OCI-LY1 (cell line): ENCODE results near the gene OLFML3.

Experiments
- H2AFZ ChIP-seq: fragments of 200-600 bp; sonication (generic), shearing (Covaris generic); 2 replicates; pipeline ENCODE4 v1.6.0; 2014; ENCODE audit warnings: antibody characterized with exemption, mild to moderate bottlenecking, low read length
- H3F3A ChIP-seq: fragments of 200-600 bp; sonication (generic), shearing (Covaris generic); 2 replicates; pipeline ENCODE4 v1.6.0; 2014; ENCODE audit warnings: mild to moderate bottlenecking, antibody characterized with exemption, low read length, moderate library complexity; ENCODE audit not compliant: insufficient read depth
- H3K27ac ChIP-seq: fragments of 200-600 bp; sonication (generic); 2 replicates; pipeline ENCODE4 v1.5.1; 2014; ENCODE audit warnings: low read length, mixed run types, mild to moderate bottlenecking, low read depth; ENCODE audit not compliant: poor library complexity, severe bottlenecking
- H3K27me3 ChIP-seq: fragments of 200-600 bp; sonication (generic); 2 replicates; pipeline ENCODE4 v1.6.0; 2014; ENCODE audit warnings: antibody characterized with exemption, mild to moderate bottlenecking, low read length, moderate library complexity; ENCODE audit not compliant: insufficient read depth
- H3K36me3 ChIP-seq: fragments of 200-600 bp; sonication (generic); 2 replicates; pipeline ENCODE4 v1.6.1; 2014; ENCODE audit warnings: mild to moderate bottlenecking, antibody characterized with exemption, low read length, moderate library complexity, mixed read lengths; ENCODE audit not compliant: insufficient read depth
- H3K4me1 ChIP-seq: fragments of 200-600 bp; sonication (generic); 2 replicates; pipeline ENCODE4 v1.5.1; 2014; ENCODE audit warnings: mild to moderate bottlenecking, low read length, moderate library complexity; ENCODE audit not compliant: insufficient read depth, severe bottlenecking
- H3K4me2 ChIP-seq: fragments of 200-600 bp; sonication (generic), shearing (Covaris generic); 2 replicates; pipeline ENCODE4 v1.6.1; 2014; ENCODE audit warnings: low read length
- H3K4me3 ChIP-seq: fragments of 200-600 bp; sonication (generic); 2 replicates; pipeline ENCODE4 v1.5.1; 2014; ENCODE audit warnings: low read length, low read depth, mild to moderate bottlenecking, mixed read lengths; ENCODE audit not compliant: poor library complexity, severe bottlenecking
- H3K79me2 ChIP-seq: fragments of 200-600 bp; shearing (Covaris generic); 2 replicates; pipeline ENCODE4 v1.6.1; 2016; ENCODE audit warnings: mixed run types, low read length, mixed read lengths; ENCODE audit not compliant: insufficient read depth
- H3K9ac ChIP-seq: fragments of 200-600 bp; sonication (generic), shearing (Covaris generic); 2 replicates; pipeline ENCODE4 v1.6.1; 2014; ENCODE audit warnings: mild to moderate bottlenecking, low read length, mixed read lengths
- H3K9me2 ChIP-seq: fragments of 200-600 bp; sonication (generic), shearing (Covaris generic); 2 replicates; pipeline ENCODE4 v1.6.1; 2014; ENCODE audit warnings: low read depth, mild to moderate bottlenecking, low read length, mixed read lengths
- H3K9me3 ChIP-seq: fragments of 200-600 bp; shearing (Covaris generic); 2 replicates; pipeline ENCODE4 v1.6.1; 2014; ENCODE audit warnings: low read length, mixed read lengths
- H4K20me1 ChIP-seq: fragments of 200-600 bp; sonication (generic), shearing (Covaris generic); 2 replicates; pipeline ENCODE4 v1.6.0; 2016; ENCODE audit warnings: mild to moderate bottlenecking, low read length; ENCODE audit not compliant: insufficient read depth
- EZH2 ChIP-seq: fragments of 200-600 bp; sonication (generic), shearing (Covaris generic); IDR thresholded peaks from 2 replicates; pipeline ENCODE4 v1.8.0; 2017; ENCODE audit warnings: borderline replicate concordance, mixed run types, mild to moderate bottlenecking, antibody characterized with exemption, low read length, moderate library complexity, mixed read lengths
- TF ChIP-seq, protein P1 (sequence below): fragments of 200-600 bp; sonication (generic), shearing (Covaris generic); IDR thresholded peaks from 2 replicates; pipeline ENCODE4 v1.5.1; 2017; ENCODE audit warnings: mild to moderate bottlenecking, antibody characterized with exemption, low read length, moderate library complexity, mixed read lengths

The OLFML3 gene

DNA sequence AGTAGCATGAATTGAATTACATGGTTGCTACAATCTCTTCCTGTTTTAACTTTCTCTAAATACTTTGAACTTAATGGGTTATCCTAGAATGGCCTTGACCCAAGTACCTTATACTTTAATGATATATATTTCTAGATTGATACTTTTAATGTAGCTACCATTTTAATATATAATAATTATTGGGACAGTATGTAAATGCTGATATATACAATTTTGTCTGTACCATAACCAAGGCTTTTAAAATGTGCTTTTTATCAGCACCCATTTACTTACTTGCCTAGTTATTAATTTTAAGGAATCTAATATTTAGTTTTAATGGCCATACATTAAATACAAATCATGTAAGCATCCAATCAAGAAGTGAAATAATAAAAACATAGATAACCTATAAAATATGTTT, 36.7 kb upstream of the OLFML3 start:
- H3F3A ChIP-seq = no peaks in the 10 kb centered on the region
- peaks cover 67% of the 10 kb centered on the region for H3K79me2 ChIP-seq
- no peak overlapping the region for H3K4me2 ChIP-seq

DNA sequence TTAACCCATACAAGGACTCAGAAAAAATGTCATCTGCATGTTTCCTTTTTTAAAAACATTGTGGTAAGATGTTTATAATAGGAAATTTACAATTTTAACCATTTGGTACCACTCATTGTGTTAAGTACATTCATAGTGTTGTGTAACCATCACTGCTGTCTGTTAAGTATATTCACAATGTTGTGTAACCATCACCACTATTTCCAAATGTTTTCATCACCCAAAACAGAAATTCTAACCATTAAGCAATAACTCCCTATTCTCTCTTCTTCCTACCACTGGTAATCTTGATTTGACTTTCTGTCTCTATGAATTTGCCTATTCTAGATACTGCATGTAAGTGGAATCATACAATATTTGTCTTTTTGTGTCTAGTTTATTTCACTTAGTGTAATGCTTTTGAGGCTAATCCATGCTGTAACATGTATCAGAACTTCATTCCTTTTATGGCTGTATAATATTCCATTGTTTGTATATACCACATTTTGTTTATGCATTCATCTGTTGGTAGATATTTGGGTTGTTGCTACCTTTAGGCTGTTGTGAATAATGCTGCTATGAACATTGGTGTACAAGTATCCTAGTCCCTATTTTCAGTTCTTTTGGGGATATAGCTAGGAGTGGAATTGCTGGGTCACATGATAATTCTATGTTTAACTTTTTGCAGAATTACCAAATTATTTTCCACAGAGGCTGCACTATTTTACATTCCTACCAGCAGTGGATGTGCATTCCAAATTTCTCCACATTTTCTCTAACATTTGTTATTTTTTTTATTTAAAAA, 36.1 kb upstream of the OLFML3 start:
- Histone ChIP-seq H3K36me3 (peaks cover 41% of the 10 kb centered on the region), H3F3A (no peaks in the 10 kb centered on the region), H3K9me2 (no peaks in the 10 kb centered on the region), H3K4me2 (no peak overlapping the region), H3K4me3 (no peak overlapping the region), H3K27ac (no peak overlapping the region), H3K27me3 (no peaks in the 10 kb centered on the region), H3K79me2 (peaks cover 67% of the 10 kb centered on the region), H4K20me1 (no peaks in the 10 kb centered on the region), H2AFZ (no peak overlapping the region), H3K9me3 (no peaks in the 10 kb centered on the region), H3K9ac (no peak overlapping the region), H3K4me1 (peaks cover 65% of the 10 kb centered on the region)
- TF ChIP-seq EZH2 = no peak
- TF ChIP-seq, protein P1, sequence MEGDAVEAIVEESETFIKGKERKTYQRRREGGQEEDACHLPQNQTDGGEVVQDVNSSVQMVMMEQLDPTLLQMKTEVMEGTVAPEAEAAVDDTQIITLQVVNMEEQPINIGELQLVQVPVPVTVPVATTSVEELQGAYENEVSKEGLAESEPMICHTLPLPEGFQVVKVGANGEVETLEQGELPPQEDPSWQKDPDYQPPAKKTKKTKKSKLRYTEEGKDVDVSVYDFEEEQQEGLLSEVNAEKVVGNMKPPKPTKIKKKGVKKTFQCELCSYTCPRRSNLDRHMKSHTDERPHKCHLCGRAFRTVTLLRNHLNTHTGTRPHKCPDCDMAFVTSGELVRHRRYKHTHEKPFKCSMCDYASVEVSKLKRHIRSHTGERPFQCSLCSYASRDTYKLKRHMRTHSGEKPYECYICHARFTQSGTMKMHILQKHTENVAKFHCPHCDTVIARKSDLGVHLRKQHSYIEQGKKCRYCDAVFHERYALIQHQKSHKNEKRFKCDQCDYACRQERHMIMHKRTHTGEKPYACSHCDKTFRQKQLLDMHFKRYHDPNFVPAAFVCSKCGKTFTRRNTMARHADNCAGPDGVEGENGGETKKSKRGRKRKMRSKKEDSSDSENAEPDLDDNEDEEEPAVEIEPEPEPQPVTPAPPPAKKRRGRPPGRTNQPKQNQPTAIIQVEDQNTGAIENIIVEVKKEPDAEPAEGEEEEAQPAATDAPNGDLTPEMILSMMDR = no peak

More for the DNA sequence above, 36.7 kb upstream of the OLFML3 start:
- no peaks in the 10 kb centered on the region for H3K27me3 ChIP-seq
- H3K4me3 ChIP-seq = no peak overlapping the region
- no peak overlapping the region for H3K9ac ChIP-seq
- TF ChIP-seq, protein P1 = no peak
- no peak for TF ChIP-seq EZH2
- H2AFZ ChIP-seq = no peak overlapping the region
- no peaks in the 10 kb centered on the region for H3K9me3 ChIP-seq
- no peaks in the 10 kb centered on the region for H3K9me2 ChIP-seq
- no peaks in the 10 kb centered on the region for H4K20me1 ChIP-seq
- peaks cover 41% of the 10 kb centered on the region for H3K36me3 ChIP-seq
- no peak overlapping the region for H3K27ac ChIP-seq
- peaks cover 65% of the 10 kb centered on the region for H3K4me1 ChIP-seq

DNA sequence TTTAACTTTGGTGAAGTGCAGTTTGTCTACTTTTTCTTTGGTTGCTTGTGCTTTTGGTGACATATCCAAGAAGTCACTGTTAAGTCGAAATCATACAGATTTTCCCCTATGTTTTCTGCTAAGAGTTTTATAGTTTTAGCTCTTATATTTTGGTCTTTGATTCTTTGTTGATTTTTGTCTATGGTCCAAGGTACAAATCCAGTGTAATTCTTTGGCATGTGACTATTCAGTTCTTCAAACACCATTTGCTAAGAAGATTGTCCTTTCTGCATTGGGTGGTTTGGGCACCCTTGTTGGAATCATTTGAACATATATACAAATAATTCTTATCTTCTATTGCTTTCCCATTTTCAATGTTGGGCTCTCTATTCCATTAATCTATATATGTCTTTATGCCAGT, 33.9 kb upstream of the OLFML3 start:
- Histone ChIP-seq H3K4me1 (peaks cover 45% of the 10 kb centered on the region), H3K9me3 (no peaks in the 10 kb centered on the region), H3K27ac (peak overlapping the region; percentile 67), H3K4me2 (no peak overlapping the region), H3K4me3 (no peak overlapping the region), H3F3A (no peaks in the 10 kb centered on the region), H3K9ac (no peak overlapping the region), H4K20me1 (no peaks in the 10 kb centered on the region), H3K27me3 (no peaks in the 10 kb centered on the region), H2AFZ (no peak overlapping the region), H3K36me3 (peaks cover 51% of the 10 kb centered on the region), H3K79me2 (peaks cover 67% of the 10 kb centered on the region), H3K9me2 (no peaks in the 10 kb centered on the region)
- TF ChIP-seq EZH2 = no peak
- TF ChIP-seq, protein P1 = no peak
